SK-N-SH (cell line): Measurements from ENCODE around the gene GDE1. TPM values are rescaled to one million over a fixed set of nuclear protein-coding genes. Genes with fewer than 3 reads are reported as not detected.

Source experiments
- CTCF ChIA-PET: fragments of 300-600, 350-600 bp; formaldehyde crosslinking; extraction: SDS; loops from one replicate; lab custom pipeline; 2021; lab: Yijun Ruan, JAX
- POLR2A ChIA-PET: fragments of 350-600 bp; sonication (Branson Sonifier 250); formaldehyde crosslinking; extraction: SDS; loops from one replicate; lab custom pipeline; 2020; ENCODE audit warnings: antibody characterized with exemption, inconsistent platforms; lab: Yijun Ruan, JAX
- DNase-seq: peaks from one replicate; pipeline ENCODE4 v3.0.0; 2012
- H2AFZ ChIP-seq: fragments of 200-600 bp; sonication (generic); 2 replicates; pipeline ENCODE4 v1.8.1; 2016; ENCODE audit warnings: antibody characterized with exemption, mild to moderate bottlenecking, low read depth
- H3F3A ChIP-seq: fragments of 200-600 bp; sonication (generic); replicated peaks from 2 replicates; pipeline ENCODE3; 2016; ENCODE audit warnings: antibody characterized with exemption, mild to moderate bottlenecking; ENCODE audit not compliant: insufficient read depth
- H3K27ac ChIP-seq, 2 experiments: fragments of 200-500 bp in 1 of 2; fragments of 200-600 bp in 1 of 2; sonication (Bioruptor generic) in 1 of 2; sonication (generic), shearing (Covaris generic) in 1 of 2; 2 replicates each; pipeline versions ENCODE4 v1.5.1 to v1.6.1; 2014 to 2016; ENCODE audit warnings: low read depth in 2 of 2, inconsistent platforms in 1 of 2, low read length in 1 of 2, mild to moderate bottlenecking in 1 of 2, mixed read lengths in 1 of 2
- H3K27me3 ChIP-seq: fragments of 200-600 bp; sonication (generic), shearing (Covaris generic); 2 replicates; pipeline ENCODE4 v1.6.1; 2016; ENCODE audit warnings: mixed run types; ENCODE audit not compliant: insufficient read depth
- H3K36me3 ChIP-seq, 2 experiments: fragments of 200-500 bp in 1 of 2; fragments of 200-600 bp in 1 of 2; sonication (Bioruptor generic) in 1 of 2; sonication (generic) in 1 of 2; replicated peaks in 1 of 2; 2 replicates each; pipeline versions ENCODE3 to v1.5.1; 2014 to 2016; ENCODE audit warnings: low read length in 1 of 2, mild to moderate bottlenecking in 1 of 2; ENCODE audit not compliant: insufficient read depth in 2 of 2, control insufficient read depth in 1 of 2
- H3K4me1 ChIP-seq, 2 experiments: fragments of 200-500 bp in 1 of 2; fragments of 200-600 bp in 1 of 2; sonication (Bioruptor generic) in 1 of 2; sonication (generic), shearing (Covaris generic) in 1 of 2; 2 replicates each; pipeline versions ENCODE4 v1.5.1 to v1.6.1; 2014 to 2016; ENCODE audit warnings: low read depth in 1 of 2, low read length in 1 of 2, mixed run types in 1 of 2; ENCODE audit not compliant: insufficient read depth in 2 of 2, control insufficient read depth in 1 of 2
- H3K4me2 ChIP-seq: fragments of 200-600 bp; sonication (generic), shearing (Covaris generic); 2 replicates; pipeline ENCODE4 v1.6.1; 2017; ENCODE audit warnings: mixed run types
- H3K4me3 ChIP-seq, 2 experiments: fragments of 200-500 bp in 1 of 2; fragments of 200-600 bp in 1 of 2; sonication (Bioruptor generic) in 1 of 2; sonication (generic), shearing (Covaris generic) in 1 of 2; 2 replicates each; pipeline versions ENCODE4 v1.5.1 to v1.8.1; 2014 to 2016; ENCODE audit warnings: low read depth in 2 of 2, inconsistent platforms in 1 of 2, low read length in 1 of 2, mild to moderate bottlenecking in 1 of 2, mixed read lengths in 1 of 2, moderate library complexity in 1 of 2
- H3K79me2 ChIP-seq: fragments of 200-600 bp; sonication (generic); 2 replicates; pipeline ENCODE4 v1.8.1; 2017; ENCODE audit warnings: mild to moderate bottlenecking; ENCODE audit not compliant: insufficient read depth
- H3K9ac ChIP-seq: fragments of 200-600 bp; sonication (generic); 2 replicates; pipeline ENCODE4 v1.6.1; 2017; ENCODE audit warnings: mixed run types
- H3K9me2 ChIP-seq: fragments of 200-600 bp; sonication (generic); 2 replicates; pipeline ENCODE4 v1.6.1; 2017; ENCODE audit warnings: mixed run types
- H3K9me3 ChIP-seq: fragments of 200-600 bp; sonication (generic); 2 replicates; pipeline ENCODE4 v1.6.1; 2017; ENCODE audit warnings: mixed run types, mild to moderate bottlenecking, moderate library complexity
- H4K20me1 ChIP-seq: fragments of 200-600 bp; sonication (generic); 2 replicates; pipeline ENCODE4 v1.6.1; 2017; ENCODE audit warnings: mild to moderate bottlenecking, mixed run types; ENCODE audit not compliant: insufficient read depth
- CTCF ChIP-seq: fragments of 200-600 bp; sonication (generic); IDR thresholded peaks from 2 replicates; pipeline ENCODE4 v1.6.1; 2017; ENCODE audit warnings: antibody characterized with exemption, mild to moderate bottlenecking, moderate library complexity
- ELF1 ChIP-seq: IDR thresholded peaks from 2 replicates; pipeline ENCODE4 v1.4.0; 2012
- EP300 ChIP-seq, 2 experiments: IDR thresholded peaks; 2 replicates each; pipeline versions ENCODE4 v1.4.0 to v1.6.1; 2012; ENCODE audit warnings: borderline replicate concordance in 1 of 2, low read depth in 1 of 2, low read length in 1 of 2
- FOSL2 ChIP-seq: IDR thresholded peaks from 2 replicates; pipeline ENCODE4 v1.4.0; 2012; ENCODE audit warnings: low read depth, mild to moderate bottlenecking, moderate library complexity, borderline replicate concordance
- FOXM1 ChIP-seq: IDR thresholded peaks from 2 replicates; pipeline ENCODE4 v1.4.0; 2012; ENCODE audit warnings: low read depth, mild to moderate bottlenecking
- JUND ChIP-seq: IDR thresholded peaks from 2 replicates; pipeline ENCODE4 v1.4.0; 2012
- MAX ChIP-seq: IDR thresholded peaks from 2 replicates; pipeline ENCODE4 v1.4.0; 2012; ENCODE audit warnings: low read depth
- MEF2A ChIP-seq: IDR thresholded peaks from 2 replicates; pipeline ENCODE4 v1.4.0; 2012; ENCODE audit warnings: low read depth, borderline replicate concordance
- NFIC ChIP-seq: IDR thresholded peaks from 2 replicates; pipeline ENCODE4 v1.4.0; 2012; ENCODE audit warnings: borderline replicate concordance
- NRF1 ChIP-seq: IDR thresholded peaks from 2 replicates; pipeline ENCODE4 v1.6.1; 2012; ENCODE audit warnings: low read depth, mild to moderate bottlenecking, low read length
- POLR2AphosphoS5 ChIP-seq: IDR thresholded peaks from 2 replicates; pipeline ENCODE4 v1.6.1; 2012; ENCODE audit warnings: low read depth, low read length
- RAD21 ChIP-seq: IDR thresholded peaks from 2 replicates; pipeline ENCODE4 v1.6.1; 2012; ENCODE audit warnings: mild to moderate bottlenecking, low read length
- RFX5 ChIP-seq: IDR thresholded peaks from 2 replicates; pipeline ENCODE4 v1.6.1; 2012; ENCODE audit warnings: mild to moderate bottlenecking, improper control_type of control experiment, low read length
- RXRA ChIP-seq: IDR thresholded peaks from 2 replicates; pipeline ENCODE4 v1.4.0; 2012; ENCODE audit warnings: low read depth, mild to moderate bottlenecking, borderline replicate concordance
- TAF1 ChIP-seq: IDR thresholded peaks from 2 replicates; pipeline ENCODE4 v1.6.1; 2012; ENCODE audit warnings: low read depth, mild to moderate bottlenecking, low read length, moderate library complexity, borderline replicate concordance
- TEAD4 ChIP-seq: IDR thresholded peaks from 2 replicates; pipeline ENCODE4 v1.4.0; 2012; ENCODE audit warnings: mild to moderate bottlenecking, borderline replicate concordance; ENCODE audit not compliant: insufficient read depth
- USF2 ChIP-seq: fragments of 150-350 bp; IDR thresholded peaks from 2 replicates; pipeline ENCODE4 v1.6.1; 2017; ENCODE audit warnings: antibody characterized with exemption, low read length, low read depth, borderline replicate concordance
- WGBS: methylation state at CpG from one replicate; pipeline ENCODE4 v1.1.6; 2017; ENCODE audit warnings: low lambda C conversion rate; 5-methylcytosine and 5-hydroxymethylcytosine counted together
- polyA plus RNA-seq, 3 experiments: library from polyadenylated mRNA; depleted of rRNA; stranded (reverse); fragments of >200 nt; gene quantifications; 2 replicates each; pipeline ENCODE4 v1.2.3, GENCODE V29; 2012
- TF ChIP-seq, protein P1 (sequence below): IDR thresholded peaks from 2 replicates; pipeline ENCODE4; 2012
- TF ChIP-seq, protein P2 (sequence below): IDR thresholded peaks from 2 replicates; pipeline ENCODE4 v1.6.1; 2012; ENCODE audit warnings: mild to moderate bottlenecking, low read depth, low read length, moderate library complexity
- TF ChIP-seq, protein P3 (sequence below): IDR thresholded peaks from 2 replicates; pipeline ENCODE4 v1.4.0; 2012; ENCODE audit warnings: low read depth, borderline replicate concordance

Gene GDE1
- polyA plus RNA-seq, 1 of the 3 experiments (the other 2 are of a cell fraction): 37.0 TPM

- CTCF ChIA-PET: no interaction called here
- POLR2A ChIA-PET: no interaction called here
Measured at GRCh38 chr16:19468300-19468699, 53.6 kb downstream of the GDE1 start.

More at GRCh38 chr16:19468300-19468699, 53.6 kb downstream of the GDE1 start:
- no peak for DNase-seq
- Histone ChIP-seq H3K36me3 (no peaks in the 10 kb centered on the region), H3K4me3 (no peak overlapping the region), H3K9me3 (no peaks in the 10 kb centered on the region), H3K27me3 (no peaks in the 10 kb centered on the region), H3K27ac (no peak overlapping the region), H3F3A (no peaks in the 10 kb centered on the region)
- no peak for TF ChIP-seq MAX
- no peak for TF ChIP-seq NFIC
- TF ChIP-seq, protein P1, sequence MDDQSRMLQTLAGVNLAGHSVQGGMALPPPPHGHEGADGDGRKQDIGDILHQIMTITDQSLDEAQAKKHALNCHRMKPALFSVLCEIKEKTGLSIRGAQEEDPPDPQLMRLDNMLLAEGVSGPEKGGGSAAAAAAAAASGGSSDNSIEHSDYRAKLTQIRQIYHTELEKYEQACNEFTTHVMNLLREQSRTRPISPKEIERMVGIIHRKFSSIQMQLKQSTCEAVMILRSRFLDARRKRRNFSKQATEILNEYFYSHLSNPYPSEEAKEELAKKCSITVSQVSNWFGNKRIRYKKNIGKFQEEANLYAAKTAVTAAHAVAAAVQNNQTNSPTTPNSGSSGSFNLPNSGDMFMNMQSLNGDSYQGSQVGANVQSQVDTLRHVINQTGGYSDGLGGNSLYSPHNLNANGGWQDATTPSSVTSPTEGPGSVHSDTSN: no peak
- TF ChIP-seq, protein P2, sequence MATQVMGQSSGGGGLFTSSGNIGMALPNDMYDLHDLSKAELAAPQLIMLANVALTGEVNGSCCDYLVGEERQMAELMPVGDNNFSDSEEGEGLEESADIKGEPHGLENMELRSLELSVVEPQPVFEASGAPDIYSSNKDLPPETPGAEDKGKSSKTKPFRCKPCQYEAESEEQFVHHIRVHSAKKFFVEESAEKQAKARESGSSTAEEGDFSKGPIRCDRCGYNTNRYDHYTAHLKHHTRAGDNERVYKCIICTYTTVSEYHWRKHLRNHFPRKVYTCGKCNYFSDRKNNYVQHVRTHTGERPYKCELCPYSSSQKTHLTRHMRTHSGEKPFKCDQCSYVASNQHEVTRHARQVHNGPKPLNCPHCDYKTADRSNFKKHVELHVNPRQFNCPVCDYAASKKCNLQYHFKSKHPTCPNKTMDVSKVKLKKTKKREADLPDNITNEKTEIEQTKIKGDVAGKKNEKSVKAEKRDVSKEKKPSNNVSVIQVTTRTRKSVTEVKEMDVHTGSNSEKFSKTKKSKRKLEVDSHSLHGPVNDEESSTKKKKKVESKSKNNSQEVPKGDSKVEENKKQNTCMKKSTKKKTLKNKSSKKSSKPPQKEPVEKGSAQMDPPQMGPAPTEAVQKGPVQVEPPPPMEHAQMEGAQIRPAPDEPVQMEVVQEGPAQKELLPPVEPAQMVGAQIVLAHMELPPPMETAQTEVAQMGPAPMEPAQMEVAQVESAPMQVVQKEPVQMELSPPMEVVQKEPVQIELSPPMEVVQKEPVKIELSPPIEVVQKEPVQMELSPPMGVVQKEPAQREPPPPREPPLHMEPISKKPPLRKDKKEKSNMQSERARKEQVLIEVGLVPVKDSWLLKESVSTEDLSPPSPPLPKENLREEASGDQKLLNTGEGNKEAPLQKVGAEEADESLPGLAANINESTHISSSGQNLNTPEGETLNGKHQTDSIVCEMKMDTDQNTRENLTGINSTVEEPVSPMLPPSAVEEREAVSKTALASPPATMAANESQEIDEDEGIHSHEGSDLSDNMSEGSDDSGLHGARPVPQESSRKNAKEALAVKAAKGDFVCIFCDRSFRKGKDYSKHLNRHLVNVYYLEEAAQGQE: no peak
- TF ChIP-seq TEAD4: no peak
- no peak for TF ChIP-seq MEF2A
- TF ChIP-seq USF2: no peak
- no peak for TF ChIP-seq POLR2AphosphoS5
- TF ChIP-seq NRF1: no peak
- no peak for TF ChIP-seq ELF1
- TF ChIP-seq CTCF: no peak
- no peak for TF ChIP-seq RXRA
- TF ChIP-seq JUND: no peak
- TF ChIP-seq RAD21: no peak
- no peak for TF ChIP-seq FOSL2
- TF ChIP-seq RFX5: no peak
- TF ChIP-seq TAF1: no peak
- no peak for TF ChIP-seq EP300 (IDR thresholded peaks at IDR 0.05; ENCODE audit: borderline replicate concordance in 1 of 2, low read depth in 1 of 2, low read length in 1 of 2)
- no peak for TF ChIP-seq FOXM1
- TF ChIP-seq, protein P3, sequence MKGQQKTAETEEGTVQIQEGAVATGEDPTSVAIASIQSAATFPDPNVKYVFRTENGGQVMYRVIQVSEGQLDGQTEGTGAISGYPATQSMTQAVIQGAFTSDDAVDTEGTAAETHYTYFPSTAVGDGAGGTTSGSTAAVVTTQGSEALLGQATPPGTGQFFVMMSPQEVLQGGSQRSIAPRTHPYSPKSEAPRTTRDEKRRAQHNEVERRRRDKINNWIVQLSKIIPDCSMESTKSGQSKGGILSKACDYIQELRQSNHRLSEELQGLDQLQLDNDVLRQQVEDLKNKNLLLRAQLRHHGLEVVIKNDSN: no peak
- TF ChIP-seq, all 33 proteins: peak for 0
- Histone ChIP-seq H3K4me2 (no peak overlapping the region), H3K4me1 (no peaks in the 10 kb centered on the region), H2AFZ (no peak overlapping the region), H3K79me2 (no peaks in the 10 kb centered on the region), H3K9ac (no peak overlapping the region), H3K9me2 (no peaks in the 10 kb centered on the region), H4K20me1 (no peaks in the 10 kb centered on the region)
- WGBS: 47% methylated on average over 3 of the region's 3 CpGs
